PC-3 (cell line): ENCODE data around the gene TRAPPC2L. TPM values are rescaled to one million over a fixed set of nuclear protein-coding genes. Genes with fewer than 3 reads are reported as not detected.

Source experiments
- ATAC-seq: fragments of 200-7000 bp; cut with Tn5 transposase; 2 replicates; pipeline ENCODE4 v1.9.1; 2020; ENCODE audit warnings: mild to moderate bottlenecking, moderate library complexity
- BruUV-seq: library from RNA; stranded (reverse); fragments of 400-500 nt; replicated peaks from 2 replicates; lab custom pipeline; 2021; lab: Mats Ljungman, UMichigan
- CTCF ChIA-PET: fragments of 300-600 bp; sonication (Branson Sonifier 250); formaldehyde crosslinking; loops from one replicate; lab custom pipeline; 2022; ENCODE audit warnings: antibody characterized with exemption; lab: Charles Lee
- POLR2A ChIA-PET: fragments of 300-600 bp; sonication (Branson Sonifier 250); formaldehyde crosslinking; loops from one replicate; lab custom pipeline; 2022; ENCODE audit warnings: antibody characterized with exemption; ENCODE audit not compliant: unreplicated experiment; lab: Charles Lee
- DNase-seq: peaks from one replicate; pipeline ENCODE4 v3.0.0-alpha.2; 2015
- H2AFZ ChIP-seq: fragments of 300-600 bp; sonication (generic); 2 replicates; pipeline ENCODE4 v1.6.0; 2016; ENCODE audit warnings: antibody characterized with exemption, low read length
- H3F3A ChIP-seq: fragments of 300-600 bp; sonication (generic); one replicate; pipeline ENCODE4 v1.6.0; 2017; ENCODE audit warnings: antibody characterized with exemption, low read length, control low read depth, mild to moderate bottlenecking; ENCODE audit not compliant: unreplicated experiment
- H3K27ac ChIP-seq: fragments of 300-600 bp; sonication (generic); 2 replicates; pipeline ENCODE4 v1.5.1; 2016; ENCODE audit warnings: mild to moderate bottlenecking, low read length
- H3K27me3 ChIP-seq: fragments of 300-600 bp; sonication (generic); 2 replicates; pipeline ENCODE4 v1.6.1; 2016; ENCODE audit warnings: low read length, mixed read lengths
- H3K36me3 ChIP-seq: fragments of 300-600 bp; sonication (generic); 2 replicates; pipeline ENCODE4 v1.6.1; 2016; ENCODE audit warnings: low read depth, mixed run types, low read length, mixed read lengths
- H3K4me1 ChIP-seq: fragments of 300-600 bp; sonication (generic); 2 replicates; pipeline ENCODE4 v1.5.1; 2016; ENCODE audit warnings: low read length; ENCODE audit not compliant: insufficient read depth
- H3K4me2 ChIP-seq: fragments of 300-600 bp; sonication (generic); 2 replicates; pipeline ENCODE4 v1.6.0; 2016; ENCODE audit warnings: low read length
- H3K4me3 ChIP-seq: fragments of 300-600 bp; sonication (generic); 2 replicates; pipeline ENCODE4 v1.5.1; 2016; ENCODE audit warnings: mild to moderate bottlenecking, low read length, mixed read lengths
- H3K79me2 ChIP-seq: fragments of 300-600 bp; sonication (generic); 2 replicates; pipeline ENCODE4 v1.6.1; 2017; ENCODE audit warnings: low read length, mixed read lengths
- H3K9ac ChIP-seq: fragments of 300-600 bp; sonication (generic); 2 replicates; pipeline ENCODE4 v1.6.0; 2016; ENCODE audit warnings: mild to moderate bottlenecking, low read length
- H3K9me2 ChIP-seq: fragments of 300-600 bp; sonication (generic); replicated peaks from 2 replicates; pipeline ENCODE4 v1.6.1; 2016; ENCODE audit warnings: mixed run types, low read length, mixed read lengths
- H3K9me3 ChIP-seq: fragments of 300-600 bp; sonication (generic); 2 replicates; pipeline ENCODE4 v1.6.1; 2016; ENCODE audit warnings: low read length, mixed read lengths
- H4K20me1 ChIP-seq: fragments of 300-600 bp; sonication (generic); 2 replicates; pipeline ENCODE4 v1.6.1; 2016; ENCODE audit warnings: low read length, mixed read lengths
- EZH2 ChIP-seq: fragments of 300-600 bp; sonication (generic); IDR thresholded peaks from one replicate; pipeline ENCODE4 v1.6.1; 2017; ENCODE audit warnings: antibody characterized with exemption, mild to moderate bottlenecking, low read length; ENCODE audit not compliant: unreplicated experiment
- EZH2phosphoT487 ChIP-seq: fragments of 300-600 bp; sonication (generic); IDR thresholded peaks from 2 replicates; pipeline ENCODE4 v1.6.1; 2018; ENCODE audit warnings: mild to moderate bottlenecking, antibody characterized with exemption, low read length, borderline replicate concordance
- intact Hi-C: fragments of 100-400 bp; cut with micrococcal nuclease; formaldehyde crosslinking; loops from 2 replicates; pipeline ENCODE4 v1.9.0; 2023
- total RNA-seq: library from RNA; depleted of rRNA; stranded (reverse); fragments of >200 nt; gene quantifications from 2 replicates; pipeline ENCODE4 v1.2.3, GENCODE V29; 2014
- TF ChIP-seq, protein P1 (sequence below): fragments of 300-600 bp; sonication (generic); conservative IDR thresholded peaks from 2 replicates; pipeline ENCODE4 v1.5.1; 2017; ENCODE audit warnings: antibody characterized with exemption, low read depth, mild to moderate bottlenecking, low read length

The TRAPPC2L gene
- total RNA-seq, 1 experiment from 2014 or later, result 77.5 TPM

- no TSS peak for BruUV-seq
- no peak overlapping the region for H3K4me3 ChIP-seq
- H3K27me3 ChIP-seq, result no peaks in the 10 kb centered on the region
- ATAC-seq (no peak), DNase-seq (no peak)
- no peaks in the 10 kb centered on the region for H3K9me3 ChIP-seq
- no peaks in the 10 kb centered on the region for H4K20me1 ChIP-seq
- H3K9me2 ChIP-seq, result no peaks in the 10 kb centered on the region
- H3K9ac ChIP-seq, result no peak overlapping the region
- H3K79me2 ChIP-seq, result no peaks in the 10 kb centered on the region
- H2AFZ ChIP-seq, result no peak overlapping the region
- CTCF ChIA-PET, result no interaction called here
- no peaks in the 10 kb centered on the region for H3K4me1 ChIP-seq
- TF ChIP-seq EZH2 (no peak), EZH2phosphoT487 (no peak)
- TF ChIP-seq, protein P1, sequence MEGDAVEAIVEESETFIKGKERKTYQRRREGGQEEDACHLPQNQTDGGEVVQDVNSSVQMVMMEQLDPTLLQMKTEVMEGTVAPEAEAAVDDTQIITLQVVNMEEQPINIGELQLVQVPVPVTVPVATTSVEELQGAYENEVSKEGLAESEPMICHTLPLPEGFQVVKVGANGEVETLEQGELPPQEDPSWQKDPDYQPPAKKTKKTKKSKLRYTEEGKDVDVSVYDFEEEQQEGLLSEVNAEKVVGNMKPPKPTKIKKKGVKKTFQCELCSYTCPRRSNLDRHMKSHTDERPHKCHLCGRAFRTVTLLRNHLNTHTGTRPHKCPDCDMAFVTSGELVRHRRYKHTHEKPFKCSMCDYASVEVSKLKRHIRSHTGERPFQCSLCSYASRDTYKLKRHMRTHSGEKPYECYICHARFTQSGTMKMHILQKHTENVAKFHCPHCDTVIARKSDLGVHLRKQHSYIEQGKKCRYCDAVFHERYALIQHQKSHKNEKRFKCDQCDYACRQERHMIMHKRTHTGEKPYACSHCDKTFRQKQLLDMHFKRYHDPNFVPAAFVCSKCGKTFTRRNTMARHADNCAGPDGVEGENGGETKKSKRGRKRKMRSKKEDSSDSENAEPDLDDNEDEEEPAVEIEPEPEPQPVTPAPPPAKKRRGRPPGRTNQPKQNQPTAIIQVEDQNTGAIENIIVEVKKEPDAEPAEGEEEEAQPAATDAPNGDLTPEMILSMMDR, result no peak
- no peaks in the 10 kb centered on the region for H3F3A ChIP-seq
- H3K4me2 ChIP-seq, result no peak overlapping the region
- H3K36me3 ChIP-seq, result no peaks in the 10 kb centered on the region
- no peak overlapping the region for H3K27ac ChIP-seq
- POLR2A ChIA-PET, result no interaction called here
- intact Hi-C loops, result no loop called here
Measured at GRCh38 chr16:88897696-88898425, 40.9 kb downstream of the TRAPPC2L start.

GRCh38 chr16:88899901-88900661, 43.2 kb downstream of the TRAPPC2L start:
- ChIA-PET CTCF (no interaction called here), POLR2A (no interaction called here)
- Histone ChIP-seq H3K79me2 (no peaks in the 10 kb centered on the region), H4K20me1 (no peaks in the 10 kb centered on the region), H2AFZ (no peak overlapping the region), H3K4me3 (no peak overlapping the region), H3K4me2 (no peak overlapping the region), H3K27ac (no peak overlapping the region), H3K36me3 (no peaks in the 10 kb centered on the region), H3F3A (no peaks in the 10 kb centered on the region), H3K9me3 (no peaks in the 10 kb centered on the region), H3K9me2 (no peaks in the 10 kb centered on the region), H3K4me1 (no peaks in the 10 kb centered on the region), H3K9ac (no peak overlapping the region), H3K27me3 (no peaks in the 10 kb centered on the region)
- ATAC-seq, result no peak
- TF ChIP-seq, protein P1, result no peak
- no peak for TF ChIP-seq EZH2
- TF ChIP-seq EZH2phosphoT487, result no peak
- no TSS peak for BruUV-seq
- no peak for DNase-seq
- intact Hi-C loops, result no loop called here

- no TSS peak for BruUV-seq
- Histone ChIP-seq H3K9ac (no peak overlapping the region), H3K4me3 (no peak overlapping the region), H3K36me3 (no peaks in the 10 kb centered on the region), H3K27ac (no peak overlapping the region), H2AFZ (no peak overlapping the region), H3K9me3 (no peaks in the 10 kb centered on the region), H3K9me2 (no peaks in the 10 kb centered on the region), H3K4me1 (no peaks in the 10 kb centered on the region), H3F3A (no peaks in the 10 kb centered on the region), H3K27me3 (no peaks in the 10 kb centered on the region), H3K4me2 (no peak overlapping the region), H3K79me2 (no peaks in the 10 kb centered on the region), H4K20me1 (no peaks in the 10 kb centered on the region)
- no peak for DNase-seq
- CTCF ChIA-PET, result no interaction called here
- intact Hi-C loops, result no loop called here
- no peak for ATAC-seq
- TF ChIP-seq EZH2 (no peak), EZH2phosphoT487 (no peak)
- TF ChIP-seq, protein P1, result no peak
- POLR2A ChIA-PET, result no interaction called here
Measured at GRCh38 chr16:88900662-88901052, 43.7 kb downstream of the TRAPPC2L start.
